Neural progenitor cell (in vitro differentiated cells): ENCODE data around the gene SH3TC1. TPM values are rescaled to one million over a fixed set of nuclear protein-coding genes. Genes with fewer than 3 reads are reported as not detected.

Source experiments
- DNase-seq: peaks from one replicate; pipeline ENCODE4 v3.0.0-alpha.2; 2016; ENCODE audit warnings: low spot score
- H2AFZ ChIP-seq: fragments of 200-600 bp; sonication (generic); replicated peaks from 2 replicates; pipeline ENCODE4 v1.6.1; 2016; ENCODE audit warnings: antibody characterized with exemption
- H3F3A ChIP-seq: fragments of 200-600 bp; sonication (generic); 2 replicates; pipeline ENCODE4 v1.6.1; 2016; ENCODE audit warnings: antibody characterized with exemption, low read depth
- H3K27ac ChIP-seq: fragments of 200-600 bp; sonication (generic); 2 replicates; pipeline ENCODE4 v1.5.1; 2016; ENCODE audit warnings: mild to moderate bottlenecking
- H3K27me3 ChIP-seq: fragments of 200-600 bp; sonication (generic); 2 replicates; pipeline ENCODE4 v1.6.1; 2016; ENCODE audit warnings: mild to moderate bottlenecking, moderate library complexity
- H3K36me3 ChIP-seq: fragments of 200-600 bp; sonication (generic); 2 replicates; pipeline ENCODE4 v1.5.1; 2016
- H3K4me1 ChIP-seq: fragments of 200-600 bp; sonication (generic); 2 replicates; pipeline ENCODE4 v1.6.1; 2016; ENCODE audit warnings: mixed run types
- H3K4me2 ChIP-seq: fragments of 200-600 bp; sonication (generic); 2 replicates; pipeline ENCODE4 v1.6.1; 2016
- H3K4me3 ChIP-seq: fragments of 200-600 bp; sonication (generic); 2 replicates; pipeline ENCODE4 v1.5.1; 2016
- H3K79me2 ChIP-seq: fragments of 200-600 bp; sonication (generic); 2 replicates; pipeline ENCODE4 v1.6.1; 2016; ENCODE audit warnings: low read depth
- H3K9ac ChIP-seq: fragments of 200-600 bp; sonication (generic); 2 replicates; pipeline ENCODE4 v1.6.1; 2016
- H3K9me3 ChIP-seq: fragments of 200-600 bp; sonication (generic); 2 replicates; pipeline ENCODE4 v1.5.1; 2016; ENCODE audit warnings: low read depth
- H4K20me1 ChIP-seq: fragments of 200-600 bp; sonication (generic); 2 replicates; pipeline ENCODE4 v1.6.1; 2016; ENCODE audit warnings: low read depth
- H3K27ac Mint-ChIP-seq: 3 replicates; pipeline ENCODE4 v1.8.0; 2021; ENCODE audit warnings: mixed read lengths
- H3K27me3 Mint-ChIP-seq: 2 replicates; pipeline ENCODE4 v1.8.0; 2022; ENCODE audit warnings: low read depth, mild to moderate bottlenecking, inconsistent platforms, moderate library complexity, mixed read lengths; ENCODE audit not compliant: insufficient read depth
- H3K36me3 Mint-ChIP-seq: 3 replicates; pipeline ENCODE4 v1.8.0; 2021; ENCODE audit warnings: mixed read lengths
- H3K4me1 Mint-ChIP-seq: 3 replicates; pipeline ENCODE4 v1.8.0; 2021; ENCODE audit warnings: mixed read lengths
- H3K4me3 Mint-ChIP-seq: 3 replicates; pipeline ENCODE4 v1.8.0; 2021; ENCODE audit warnings: mild to moderate bottlenecking, moderate library complexity, mixed read lengths
- H3K9me3 Mint-ChIP-seq: 3 replicates; pipeline ENCODE4 v1.8.0; 2020; ENCODE audit warnings: mixed read lengths
- EZH2 ChIP-seq: fragments of 200-600 bp; sonication (generic); IDR thresholded peaks from 2 replicates; pipeline ENCODE4 v1.6.1; 2017; ENCODE audit warnings: antibody characterized with exemption, mild to moderate bottlenecking, moderate library complexity
- EZH2phosphoT487 ChIP-seq: fragments of 200-600 bp; sonication (generic); IDR thresholded peaks from 2 replicates; pipeline ENCODE4 v1.6.1; 2017; ENCODE audit warnings: antibody characterized with exemption
- total RNA-seq: library from RNA; depleted of rRNA; stranded (reverse); fragments of >200 nt; gene quantifications from 2 replicates; pipeline ENCODE4 v1.2.3, GENCODE V29; 2015; ENCODE audit warnings: low replicate concordance
- TF ChIP-seq, protein P1 (sequence below): fragments of 200-600 bp; sonication (generic); IDR thresholded peaks from 2 replicates; pipeline ENCODE4 v1.5.1; 2017; ENCODE audit warnings: antibody characterized with exemption, mild to moderate bottlenecking

The SH3TC1 gene
- total RNA-seq, 1 donor from 2014 or later = 0.22 TPM

- no peaks in the 10 kb centered on the region for H3K9me3 Mint-ChIP-seq
- peaks cover 11% of the 10 kb centered on the region for H3K27me3 Mint-ChIP-seq
- H3K9me3 ChIP-seq = no peaks in the 10 kb centered on the region
- H3F3A ChIP-seq = no peaks in the 10 kb centered on the region
- no peaks in the 10 kb centered on the region for H3K27me3 ChIP-seq
- no peak overlapping the region for H3K4me3 ChIP-seq
- H3K27ac ChIP-seq = no peak overlapping the region
- no peaks in the 10 kb centered on the region for H4K20me1 ChIP-seq
- no peaks in the 10 kb centered on the region for H3K36me3 ChIP-seq
- no peak overlapping the region for H3K9ac ChIP-seq
- no peaks in the 10 kb centered on the region for H3K79me2 ChIP-seq
- no peak overlapping the region for H3K27ac Mint-ChIP-seq
- no peak overlapping the region for H3K4me3 Mint-ChIP-seq
- H2AFZ ChIP-seq = no peak overlapping the region
- H3K36me3 Mint-ChIP-seq = no peaks in the 10 kb centered on the region
- H3K4me1 ChIP-seq = no peaks in the 10 kb centered on the region
- TF ChIP-seq EZH2 = no peak
- TF ChIP-seq, protein P1, sequence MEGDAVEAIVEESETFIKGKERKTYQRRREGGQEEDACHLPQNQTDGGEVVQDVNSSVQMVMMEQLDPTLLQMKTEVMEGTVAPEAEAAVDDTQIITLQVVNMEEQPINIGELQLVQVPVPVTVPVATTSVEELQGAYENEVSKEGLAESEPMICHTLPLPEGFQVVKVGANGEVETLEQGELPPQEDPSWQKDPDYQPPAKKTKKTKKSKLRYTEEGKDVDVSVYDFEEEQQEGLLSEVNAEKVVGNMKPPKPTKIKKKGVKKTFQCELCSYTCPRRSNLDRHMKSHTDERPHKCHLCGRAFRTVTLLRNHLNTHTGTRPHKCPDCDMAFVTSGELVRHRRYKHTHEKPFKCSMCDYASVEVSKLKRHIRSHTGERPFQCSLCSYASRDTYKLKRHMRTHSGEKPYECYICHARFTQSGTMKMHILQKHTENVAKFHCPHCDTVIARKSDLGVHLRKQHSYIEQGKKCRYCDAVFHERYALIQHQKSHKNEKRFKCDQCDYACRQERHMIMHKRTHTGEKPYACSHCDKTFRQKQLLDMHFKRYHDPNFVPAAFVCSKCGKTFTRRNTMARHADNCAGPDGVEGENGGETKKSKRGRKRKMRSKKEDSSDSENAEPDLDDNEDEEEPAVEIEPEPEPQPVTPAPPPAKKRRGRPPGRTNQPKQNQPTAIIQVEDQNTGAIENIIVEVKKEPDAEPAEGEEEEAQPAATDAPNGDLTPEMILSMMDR = no peak
- no peak for TF ChIP-seq EZH2phosphoT487
- no peak overlapping the region for H3K4me2 ChIP-seq
- no peak for DNase-seq
- peaks cover 19% of the 10 kb centered on the region for H3K4me1 Mint-ChIP-seq
These were observed 4.7 kb downstream of the SH3TC1 start for GRCh38 chr4:8203817-8204216.

DNA sequence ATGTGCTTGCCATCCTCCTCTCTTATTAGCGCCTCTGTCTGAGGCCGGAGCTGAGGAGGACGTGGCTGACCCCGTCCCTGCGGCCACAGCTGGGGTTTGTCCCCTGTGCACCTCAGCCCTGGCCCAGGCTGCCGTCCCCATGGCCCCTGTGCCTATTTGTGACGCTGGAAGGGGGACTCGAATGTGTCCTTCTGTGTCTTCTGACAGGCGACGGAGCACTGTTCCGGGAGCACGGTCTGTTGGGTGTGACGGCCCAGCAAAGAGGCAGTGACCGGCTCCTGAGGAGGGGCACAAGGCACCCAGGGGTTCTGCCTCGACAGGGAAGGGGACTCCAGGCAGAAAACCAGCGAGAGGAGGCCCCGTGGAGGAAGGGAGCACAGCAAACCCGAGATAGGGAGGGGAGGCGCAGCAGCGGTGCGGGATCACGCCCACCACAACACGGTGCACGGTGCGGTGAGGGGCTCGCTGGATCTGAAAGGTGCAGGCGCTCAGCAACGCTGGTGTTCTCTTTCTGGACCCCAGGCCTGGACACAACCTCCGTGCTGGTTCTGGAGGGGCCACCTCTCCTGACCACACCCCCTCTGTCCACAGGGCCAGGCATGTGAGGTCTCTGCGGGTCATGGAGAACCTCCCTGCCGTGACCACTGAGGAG lies 5.6 kb downstream of the SH3TC1 start:
- Mint-ChIP-seq H3K36me3 (no peaks in the 10 kb centered on the region), H3K27me3 (peaks cover 11% of the 10 kb centered on the region), H3K9me3 (no peaks in the 10 kb centered on the region), H3K4me1 (peaks cover 22% of the 10 kb centered on the region), H3K27ac (no peak overlapping the region), H3K4me3 (no peak overlapping the region)
- no peak overlapping the region for H3K4me2 ChIP-seq
- DNase-seq = no peak
- no peak overlapping the region for H3K4me3 ChIP-seq
- no peaks in the 10 kb centered on the region for H4K20me1 ChIP-seq
- no peaks in the 10 kb centered on the region for H3K36me3 ChIP-seq
- no peak overlapping the region for H2AFZ ChIP-seq
- no peak overlapping the region for H3K9ac ChIP-seq
- H3K27ac ChIP-seq = no peak overlapping the region
- no peaks in the 10 kb centered on the region for H3K79me2 ChIP-seq
- no peaks in the 10 kb centered on the region for H3K4me1 ChIP-seq
- H3K27me3 ChIP-seq = no peaks in the 10 kb centered on the region
- TF ChIP-seq EZH2 = no peak
- TF ChIP-seq, protein P1 = no peak
- TF ChIP-seq EZH2phosphoT487 = no peak
- no peaks in the 10 kb centered on the region for H3K9me3 ChIP-seq
- no peaks in the 10 kb centered on the region for H3F3A ChIP-seq

DNA sequence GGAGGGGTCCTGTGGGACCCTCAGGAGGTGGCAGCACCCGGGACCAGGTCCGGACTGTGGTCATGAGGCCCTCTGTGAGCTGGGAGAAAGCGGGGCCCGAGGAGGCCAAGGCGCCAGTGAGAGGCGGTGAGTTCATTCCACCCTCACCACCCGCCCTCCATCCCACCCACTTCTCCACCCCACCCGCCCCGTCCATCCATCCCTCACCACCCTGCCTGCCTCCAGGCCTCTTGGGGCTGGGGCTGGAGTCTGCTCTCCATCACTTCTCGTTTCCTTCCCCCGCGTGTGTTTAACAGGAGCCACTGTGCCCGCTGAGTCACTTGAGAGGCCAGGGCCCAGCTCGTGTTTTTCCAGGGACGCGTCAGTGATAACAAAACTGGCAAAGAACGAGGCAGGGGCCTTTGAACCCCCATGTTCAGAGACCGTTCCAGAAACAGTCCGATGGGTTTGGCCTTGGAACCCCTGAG lies 6.2 kb downstream of the SH3TC1 start:
- Histone ChIP-seq H3F3A (no peaks in the 10 kb centered on the region), H2AFZ (no peak overlapping the region), H3K27me3 (no peaks in the 10 kb centered on the region), H3K9me3 (no peaks in the 10 kb centered on the region), H3K9ac (no peak overlapping the region), H3K36me3 (no peaks in the 10 kb centered on the region), H3K4me3 (no peak overlapping the region), H3K27ac (no peak overlapping the region), H4K20me1 (no peaks in the 10 kb centered on the region), H3K4me2 (no peak overlapping the region), H3K4me1 (no peaks in the 10 kb centered on the region), H3K79me2 (no peaks in the 10 kb centered on the region)
- no peaks in the 10 kb centered on the region for H3K9me3 Mint-ChIP-seq
- H3K36me3 Mint-ChIP-seq = no peaks in the 10 kb centered on the region
- no peak for DNase-seq
- H3K4me3 Mint-ChIP-seq = no peak overlapping the region
- TF ChIP-seq EZH2 (no peak), EZH2phosphoT487 (no peak)
- TF ChIP-seq, protein P1 = no peak
- no peak overlapping the region for H3K27ac Mint-ChIP-seq
- peaks cover 25% of the 10 kb centered on the region for H3K4me1 Mint-ChIP-seq
- peaks cover 11% of the 10 kb centered on the region for H3K27me3 Mint-ChIP-seq
